ENCODE data around the gene DHX16. TPM values are rescaled to one million over a fixed set of nuclear protein-coding genes. Genes with fewer than 3 reads are reported as not detected.

DHX16 gene
- total RNA-seq, 1 donor from 2014 or later = 50.4 TPM

- no peak for ATAC-seq (ENCODE audit: low read depth)
- peaks cover 67% of the 10 kb centered on the region for H3K36me3 Mint-ChIP-seq (ENCODE audit: low read depth)
- ChIA-PET POLR2A (interaction anchor here (0.6 to 4.8 kb wide), 70 partner anchors 7 to 1087 kb away, joined by 3 to 75 read pairs (median 6); partner anchors contain the start of genes ABCF1, ATAT1, C6orf136 and DHX16), CTCF (interaction anchor here (0.7 to 4.6 kb wide), 10 partner anchors 9 to 777 kb away, joined by 3 to 21 read pairs (median 5); partner anchors contain the start of gene MDC1)
- intact Hi-C loops (cut with micrococcal nuclease) = loop anchor here (5.0 kb wide), 5 partner anchors 127 to 1562 kb away; partner anchors contain the start of genes AGPAT1, FLOT1, HLA-B and IER3
- H3K4me3 Mint-ChIP-seq = peak overlapping the region; percentile 99
- DNase-seq = peak; percentile 29
- H3K4me1 Mint-ChIP-seq = peaks cover 50% of the 10 kb centered on the region
- H3K27ac Mint-ChIP-seq = peak overlapping the region; percentile 99
- TF ChIP-seq, protein P1, sequence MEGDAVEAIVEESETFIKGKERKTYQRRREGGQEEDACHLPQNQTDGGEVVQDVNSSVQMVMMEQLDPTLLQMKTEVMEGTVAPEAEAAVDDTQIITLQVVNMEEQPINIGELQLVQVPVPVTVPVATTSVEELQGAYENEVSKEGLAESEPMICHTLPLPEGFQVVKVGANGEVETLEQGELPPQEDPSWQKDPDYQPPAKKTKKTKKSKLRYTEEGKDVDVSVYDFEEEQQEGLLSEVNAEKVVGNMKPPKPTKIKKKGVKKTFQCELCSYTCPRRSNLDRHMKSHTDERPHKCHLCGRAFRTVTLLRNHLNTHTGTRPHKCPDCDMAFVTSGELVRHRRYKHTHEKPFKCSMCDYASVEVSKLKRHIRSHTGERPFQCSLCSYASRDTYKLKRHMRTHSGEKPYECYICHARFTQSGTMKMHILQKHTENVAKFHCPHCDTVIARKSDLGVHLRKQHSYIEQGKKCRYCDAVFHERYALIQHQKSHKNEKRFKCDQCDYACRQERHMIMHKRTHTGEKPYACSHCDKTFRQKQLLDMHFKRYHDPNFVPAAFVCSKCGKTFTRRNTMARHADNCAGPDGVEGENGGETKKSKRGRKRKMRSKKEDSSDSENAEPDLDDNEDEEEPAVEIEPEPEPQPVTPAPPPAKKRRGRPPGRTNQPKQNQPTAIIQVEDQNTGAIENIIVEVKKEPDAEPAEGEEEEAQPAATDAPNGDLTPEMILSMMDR (IDR thresholded peaks at IDR 0.05) = no peak
- no peaks in the 10 kb centered on the region for H3K9me3 Mint-ChIP-seq
- no peaks in the 10 kb centered on the region for H3K27me3 Mint-ChIP-seq
These were observed 57.4 kb downstream of the DHX16 start for GRCh38 chr6:30615219-30615957.

DNA sequence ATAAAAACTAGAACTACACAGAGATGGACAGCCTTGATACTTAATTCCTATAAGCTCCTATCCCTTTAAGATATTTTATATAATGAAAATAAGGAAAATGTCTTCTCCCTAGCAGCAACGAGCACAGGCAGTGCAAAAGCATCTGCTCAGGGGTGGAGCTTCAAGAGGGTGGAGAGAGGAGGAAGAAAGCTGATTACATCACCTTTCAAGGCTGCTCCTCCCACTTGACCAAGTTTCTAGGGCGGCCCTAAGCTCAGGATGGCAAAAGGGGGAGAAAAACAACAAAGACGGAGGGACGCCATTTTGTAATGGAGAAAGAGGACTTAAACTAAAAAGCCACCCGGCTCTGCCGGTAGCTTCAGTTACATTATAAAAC is 58.0 kb downstream of the DHX16 start:
- CTCF ChIA-PET = interaction anchor here (0.6 to 4.6 kb wide), 10 partner anchors 9 to 785 kb away, joined by 3 to 21 read pairs (median 5); no protein-coding TSS in a partner anchor
- Mint-ChIP-seq H3K4me3 (peak overlapping the region; percentile 99), H3K9me3 (no peaks in the 10 kb centered on the region), H3K27ac (peak overlapping the region; percentile 99), H3K4me1 (peaks cover 55% of the 10 kb centered on the region), H3K27me3 (no peaks in the 10 kb centered on the region), H3K36me3 (ENCODE audit: low read depth) (peaks cover 65% of the 10 kb centered on the region)
- POLR2A ChIA-PET = interaction anchor here (0.6 to 4.8 kb wide), 67 partner anchors 8 to 1157 kb away, joined by 3 to 75 read pairs (median 7); partner anchors contain the start of genes ABCF1, ATAT1, C6orf136 and DHX16
- intact Hi-C loops (cut with micrococcal nuclease) = loop anchor here (5.0 kb wide), 5 partner anchors 127 to 1562 kb away; partner anchors contain the start of genes AGPAT1, FLOT1, HLA-B and IER3
- TF ChIP-seq, protein P1 (IDR thresholded peaks at IDR 0.05) = no peak
- peak; percentile 54 for ATAC-seq (ENCODE audit: low read depth)
- peak; percentile 43 for DNase-seq

- peaks cover 58% of the 10 kb centered on the region for H3K4me1 Mint-ChIP-seq
- peak overlapping the region; percentile 99 for H3K4me3 Mint-ChIP-seq
- H3K36me3 Mint-ChIP-seq (ENCODE audit: low read depth) = peaks cover 65% of the 10 kb centered on the region
- ChIA-PET CTCF (interaction anchor here (0.6 to 4.6 kb wide), 11 partner anchors 8 to 786 kb away, joined by 3 to 21 read pairs (median 5); no protein-coding TSS in a partner anchor), POLR2A (interaction anchor here (0.6 to 4.8 kb wide), 69 partner anchors 8 to 1157 kb away, joined by 3 to 75 read pairs (median 7); partner anchors contain the start of genes ABCF1, ATAT1, C6orf136 and DHX16)
- intact Hi-C loops (cut with micrococcal nuclease) = no loop called here
- no peak for DNase-seq
- no peaks in the 10 kb centered on the region for H3K27me3 Mint-ChIP-seq
- TF ChIP-seq, protein P1 (IDR thresholded peaks at IDR 0.05) = no peak
- H3K9me3 Mint-ChIP-seq = no peaks in the 10 kb centered on the region
- ATAC-seq (ENCODE audit: low read depth) = no peak
- peak overlapping the region; percentile 99 for H3K27ac Mint-ChIP-seq
These were observed 58.6 kb downstream of the DHX16 start for GRCh38 chr6:30614044-30614842.

DNA sequence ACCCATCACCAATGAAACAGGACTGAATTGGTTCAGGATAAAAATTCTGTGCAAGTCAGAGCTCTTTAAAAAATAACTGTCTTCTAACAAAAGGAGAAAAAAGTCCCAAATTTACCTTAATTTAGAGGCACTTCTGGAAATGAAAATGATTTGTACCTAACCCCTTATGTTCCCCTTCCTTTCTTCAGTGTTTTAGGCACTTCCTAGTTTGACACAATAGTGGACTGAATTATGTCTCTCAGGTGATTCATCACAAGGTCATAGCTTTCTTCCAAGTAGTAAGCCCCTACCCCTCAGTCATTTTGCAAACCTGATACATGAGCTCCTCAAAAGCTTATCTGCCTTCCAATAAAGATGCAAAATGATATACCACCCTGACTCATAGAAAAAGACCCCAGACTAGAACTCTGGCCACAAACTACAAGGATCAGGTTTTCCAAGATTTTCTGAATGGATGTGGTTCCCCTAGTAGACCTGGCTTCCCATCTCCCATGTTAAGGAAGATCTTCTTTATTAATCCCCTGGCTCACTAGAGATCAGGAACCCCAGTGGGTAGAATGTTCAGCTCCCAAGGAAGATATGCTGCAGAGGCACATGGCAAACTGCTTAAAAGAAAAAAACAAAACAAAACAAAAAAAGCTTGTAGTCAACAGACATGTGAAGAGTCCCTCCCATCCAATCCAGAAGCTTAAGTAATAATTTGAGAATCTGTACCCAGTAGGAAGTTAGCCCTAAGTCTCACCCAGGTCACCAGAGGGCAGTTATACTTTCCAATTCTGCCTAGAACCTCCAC is 59.4 kb downstream of the DHX16 start:
- peak overlapping the region; percentile 99 for H3K27ac Mint-ChIP-seq
- peaks cover 69% of the 10 kb centered on the region for H3K36me3 Mint-ChIP-seq (ENCODE audit: low read depth)
- H3K9me3 Mint-ChIP-seq = no peaks in the 10 kb centered on the region
- peaks cover 56% of the 10 kb centered on the region for H3K4me1 Mint-ChIP-seq
- peak overlapping the region; percentile 52 for H3K4me3 Mint-ChIP-seq
- no peaks in the 10 kb centered on the region for H3K27me3 Mint-ChIP-seq
- TF ChIP-seq, protein P1 (IDR thresholded peaks at IDR 0.05) = no peak
- ChIA-PET CTCF (interaction anchor here (1.1 to 4.6 kb wide), 7 partner anchors 16 to 160 kb away, joined by 3 to 21 read pairs (median 5); no protein-coding TSS in a partner anchor), POLR2A (interaction anchor here (0.6 to 4.8 kb wide), 19 partner anchors 9 to 287 kb away, joined by 3 to 75 read pairs (median 7); partner anchors contain the start of genes ABCF1, PRR3 and TRIM39)
- ATAC-seq (ENCODE audit: low read depth) (no peak), DNase-seq (no peak)
- intact Hi-C loops (cut with micrococcal nuclease) = no loop called here
